GM04503 (cell line): ENCODE measurements around the gene NOTUM.

Source experiments
- DNase-seq: peaks from one replicate; pipeline ENCODE4 v3.0.0-alpha.2; 2012; ENCODE audit warnings: low read depth

NOTUM gene

GRCh38 chr17:81977211-81977808 lies 16.3 kb upstream of the NOTUM start, which contains the start of gene ASPSCR1:
Gene ASPSCR1, plus strand, starts transcription at chr17:81977629. Its CDS starts 18 bp downstream, at chr17:81977647.
- DNase-seq = no peak

GRCh38 chr17:81976332-81977210 lies 15.6 kb upstream of the NOTUM start:
- no peak for DNase-seq

GRCh38 chr17:81973432-81973831 lies 12.4 kb upstream of the NOTUM start:
- DNase-seq = no peak

- no peak for DNase-seq
Measured at GRCh38 chr17:81968850-81969812, 8.1 kb upstream of the NOTUM start.

- no peak for DNase-seq
Measured at GRCh38 chr17:81968396-81968745, 7.4 kb upstream of the NOTUM start.

GRCh38 chr17:81967533-81968395 lies 6.8 kb upstream of the NOTUM start:
- DNase-seq = no peak

- no peak for DNase-seq
Measured at GRCh38 chr17:81967244-81967532, 6.2 kb upstream of the NOTUM start.

- DNase-seq = no peak
Measured at GRCh38 chr17:81966343-81967243, 5.6 kb upstream of the NOTUM start.

GRCh38 chr17:81964081-81964849 lies 3.3 kb upstream of the NOTUM start:
- DNase-seq = no peak

- no peak for DNase-seq
Measured at GRCh38 chr17:81962499-81963441, 1.8 kb upstream of the NOTUM start.

- DNase-seq = no peak
Measured at GRCh38 chr17:81961521-81962498, 823 bp upstream of the NOTUM start.

GRCh38 chr17:81960130-81960958 lies 643 bp downstream of the NOTUM start:
- no peak for DNase-seq

- DNase-seq = no peak
Measured at GRCh38 chr17:81959362-81960129, 1.4 kb downstream of the NOTUM start.

- no peak for DNase-seq
Measured at GRCh38 chr17:81958633-81959342, 2.2 kb downstream of the NOTUM start.
